ENCODE measurements around the gene XYLT1.

The XYLT1 gene

GRCh38 chr16:17450291-17450690 lies 20.5 kb downstream of the XYLT1 start:
- no peaks in the 10 kb centered on the region for H3K36me3 ChIP-seq (ENCODE audit: control insufficient read depth in 2 of 2, insufficient read depth in 1 of 2, low read length in 2 of 2)
- TF ChIP-seq WT1 (tag by site-specific recombination; IDR thresholded peaks at IDR 0.05) (no peak), ZNF184 (tag by site-specific recombination; IDR thresholded peaks at IDR 0.05) (no peak), IKZF3 (tag by site-specific recombination; IDR thresholded peaks at IDR 0.05) (no peak), EGR2 (tag by site-specific recombination; IDR thresholded peaks at IDR 0.05; ENCODE audit: low read depth) (no peak), ZNF510 (tag by site-specific recombination; IDR thresholded peaks at IDR 0.05; ENCODE audit: insufficient replicate concordance) (no peak), ZNF600 (tag by site-specific recombination; IDR thresholded peaks at IDR 0.05) (no peak)
- TF ChIP-seq, protein P1, sequence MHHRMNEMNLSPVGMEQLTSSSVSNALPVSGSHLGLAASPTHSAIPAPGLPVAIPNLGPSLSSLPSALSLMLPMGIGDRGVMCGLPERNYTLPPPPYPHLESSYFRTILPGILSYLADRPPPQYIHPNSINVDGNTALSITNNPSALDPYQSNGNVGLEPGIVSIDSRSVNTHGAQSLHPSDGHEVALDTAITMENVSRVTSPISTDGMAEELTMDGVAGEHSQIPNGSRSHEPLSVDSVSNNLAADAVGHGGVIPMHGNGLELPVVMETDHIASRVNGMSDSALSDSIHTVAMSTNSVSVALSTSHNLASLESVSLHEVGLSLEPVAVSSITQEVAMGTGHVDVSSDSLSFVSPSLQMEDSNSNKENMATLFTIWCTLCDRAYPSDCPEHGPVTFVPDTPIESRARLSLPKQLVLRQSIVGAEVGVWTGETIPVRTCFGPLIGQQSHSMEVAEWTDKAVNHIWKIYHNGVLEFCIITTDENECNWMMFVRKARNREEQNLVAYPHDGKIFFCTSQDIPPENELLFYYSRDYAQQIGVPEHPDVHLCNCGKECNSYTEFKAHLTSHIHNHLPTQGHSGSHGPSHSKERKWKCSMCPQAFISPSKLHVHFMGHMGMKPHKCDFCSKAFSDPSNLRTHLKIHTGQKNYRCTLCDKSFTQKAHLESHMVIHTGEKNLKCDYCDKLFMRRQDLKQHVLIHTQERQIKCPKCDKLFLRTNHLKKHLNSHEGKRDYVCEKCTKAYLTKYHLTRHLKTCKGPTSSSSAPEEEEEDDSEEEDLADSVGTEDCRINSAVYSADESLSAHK (tag by site-specific recombination; IDR thresholded peaks at IDR 0.05) = no peak
- H3K4me3 ChIP-seq (ENCODE audit: low read depth, low read length) = no peak overlapping the region
- POLR2A ChIA-PET = interaction anchor here (0.6 kb wide), 1 partner anchor 443 kb away, joined by 5 read pairs; no protein-coding TSS in a partner anchor
- H3K27ac ChIP-seq (ENCODE audit: extremely low read depth, low read depth, low read length) = no peak overlapping the region
- no peaks in the 10 kb centered on the region for H3K9me3 ChIP-seq (ENCODE audit: control insufficient read depth, insufficient read depth, low read depth, low read length)
- CTCF ChIA-PET = no interaction called here
- no peaks in the 10 kb centered on the region for H3K4me1 ChIP-seq (ENCODE audit: control insufficient read depth, insufficient read depth, low read length)

DNA sequence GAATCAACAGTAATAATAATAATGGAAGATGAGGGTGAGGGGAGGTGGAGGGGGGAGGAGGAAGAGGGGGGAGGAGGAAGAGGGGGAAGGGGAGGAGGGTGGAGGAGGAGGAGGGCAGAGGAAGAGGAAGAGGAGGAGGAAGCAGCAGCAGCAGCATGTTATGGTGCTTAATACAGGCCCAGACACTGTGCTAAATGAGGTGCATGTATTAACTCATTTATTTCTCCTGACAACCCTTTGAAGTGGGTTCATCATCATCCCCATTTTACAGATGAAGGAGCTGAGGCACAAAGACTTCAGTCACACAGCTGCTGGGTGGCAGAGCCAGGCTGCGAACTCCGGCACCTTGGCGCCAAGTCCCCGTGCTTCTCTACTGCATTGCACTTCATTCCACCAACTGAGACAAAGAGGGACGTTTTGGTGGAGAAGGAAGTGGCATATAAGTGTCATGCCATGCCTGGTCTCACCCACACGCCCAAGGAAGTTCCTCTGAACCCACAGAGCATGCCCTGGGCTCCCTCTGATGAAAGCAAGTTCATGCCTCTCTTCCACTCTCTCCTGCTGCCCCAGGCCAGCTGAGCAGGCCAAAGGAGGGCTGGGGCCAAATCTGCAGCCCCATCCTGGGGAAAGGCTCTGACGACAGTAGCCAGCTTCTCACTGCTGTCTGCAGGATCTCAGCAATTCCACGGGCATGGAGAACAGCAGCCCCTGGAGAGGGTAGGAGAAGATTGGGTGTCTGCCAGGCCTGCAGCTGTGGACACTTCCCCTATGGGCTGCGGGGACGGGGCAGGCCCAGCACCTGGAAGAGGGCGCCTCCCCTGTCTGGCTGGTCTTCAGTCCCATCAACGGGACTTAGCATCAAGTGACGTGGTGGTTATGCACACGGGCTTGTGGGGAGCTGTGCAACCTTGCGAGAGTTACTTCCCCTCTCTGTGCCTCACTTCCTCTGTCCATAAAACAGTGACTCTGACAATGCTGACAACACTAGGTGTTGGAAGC lies 21.8 kb downstream of the XYLT1 start:
- H3K27ac ChIP-seq (ENCODE audit: extremely low read depth, low read depth, low read length) = no peak overlapping the region
- TF ChIP-seq GLI4 (tag by site-specific recombination; IDR thresholded peaks at IDR 0.05) (no peak), ZNF621 (tag by site-specific recombination; IDR thresholded peaks at IDR 0.05) (no peak), KLF16 (tag by site-specific recombination; IDR thresholded peaks at IDR 0.05) (no peak), SCRT2 (tag by site-specific recombination; IDR thresholded peaks at IDR 0.05) (no peak), SP7 (tag by site-specific recombination; IDR thresholded peaks at IDR 0.05) (no peak), ZNF274 (IDR thresholded peaks at IDR 0.05; ENCODE audit: low read length) (no peak), ZNF274 (tag by site-specific recombination; IDR thresholded peaks at IDR 0.05; ENCODE audit: borderline replicate concordance) (no peak)
- H3K4me1 ChIP-seq (ENCODE audit: control insufficient read depth, insufficient read depth, low read length) = no peaks in the 10 kb centered on the region
- no peaks in the 10 kb centered on the region for H3K9me3 ChIP-seq (ENCODE audit: control insufficient read depth, insufficient read depth, low read depth, low read length)
- no peaks in the 10 kb centered on the region for H3K36me3 ChIP-seq (ENCODE audit: control insufficient read depth in 2 of 2, insufficient read depth in 1 of 2, low read length in 2 of 2)
- no peak overlapping the region for H3K4me3 ChIP-seq (ENCODE audit: low read depth, low read length)
- CTCF ChIA-PET = no interaction called here
- POLR2A ChIA-PET = no interaction called here

DNA sequence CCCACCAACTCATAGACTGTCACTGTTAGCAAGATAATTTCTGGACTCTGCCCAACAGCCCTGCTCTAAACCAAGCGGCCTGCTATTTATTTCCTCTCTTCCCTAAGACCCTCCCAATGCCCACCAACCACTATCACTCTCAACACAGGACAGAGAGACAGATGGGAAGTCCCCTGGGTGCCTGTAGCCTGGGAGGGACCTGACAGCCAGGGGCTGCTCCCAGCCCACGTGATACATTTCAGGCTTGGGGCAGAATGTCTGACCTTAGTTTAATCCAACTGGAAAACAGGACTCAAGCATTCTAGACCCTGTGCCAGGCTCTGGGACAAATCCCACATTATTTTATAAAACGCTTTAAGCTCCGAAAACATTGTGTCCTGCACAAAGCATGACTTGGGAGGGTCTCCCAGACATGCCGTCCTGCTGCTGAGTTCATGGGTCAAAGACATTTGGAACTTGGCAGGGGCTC lies 23.6 kb downstream of the XYLT1 start:
- no peaks in the 10 kb centered on the region for H3K4me1 ChIP-seq (ENCODE audit: control insufficient read depth, insufficient read depth, low read length)
- POLR2A ChIA-PET = no interaction called here
- H3K9me3 ChIP-seq (ENCODE audit: control insufficient read depth, insufficient read depth, low read depth, low read length) = no peaks in the 10 kb centered on the region
- no peaks in the 10 kb centered on the region for H3K36me3 ChIP-seq (ENCODE audit: control insufficient read depth in 2 of 2, insufficient read depth in 1 of 2, low read length in 2 of 2)
- H3K27ac ChIP-seq (ENCODE audit: extremely low read depth, low read depth, low read length) = no peak overlapping the region
- no peak overlapping the region for H3K4me3 ChIP-seq (ENCODE audit: low read depth, low read length)
- CTCF ChIA-PET = no interaction called here
- TF ChIP-seq, protein P2, sequence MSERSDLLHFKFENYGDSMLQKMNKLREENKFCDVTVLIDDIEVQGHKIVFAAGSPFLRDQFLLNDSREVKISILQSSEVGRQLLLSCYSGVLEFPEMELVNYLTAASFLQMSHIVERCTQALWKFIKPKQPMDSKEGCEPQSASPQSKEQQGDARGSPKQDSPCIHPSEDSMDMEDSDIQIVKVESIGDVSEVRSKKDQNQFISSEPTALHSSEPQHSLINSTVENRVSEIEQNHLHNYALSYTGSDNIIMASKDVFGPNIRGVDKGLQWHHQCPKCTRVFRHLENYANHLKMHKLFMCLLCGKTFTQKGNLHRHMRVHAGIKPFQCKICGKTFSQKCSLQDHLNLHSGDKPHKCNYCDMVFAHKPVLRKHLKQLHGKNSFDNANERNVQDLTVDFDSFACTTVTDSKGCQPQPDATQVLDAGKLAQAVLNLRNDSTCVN (tag by site-specific recombination; optimal IDR thresholded peaks at IDR 0.05) = no peak
- no peak for TF ChIP-seq KLF1 (tag by site-specific recombination; IDR thresholded peaks at IDR 0.05)
- TF ChIP-seq ZNF239 (tag by site-specific recombination; IDR thresholded peaks at IDR 0.05) = no peak
- TF ChIP-seq ZNF140 (tag by site-specific recombination; IDR thresholded peaks at IDR 0.05) = no peak
- no peak for TF ChIP-seq ZNF707 (tag by site-specific recombination; IDR thresholded peaks at IDR 0.05)
- TF ChIP-seq ZNF148 (tag by site-specific recombination; IDR thresholded peaks at IDR 0.05; ENCODE audit: borderline replicate concordance) = no peak
- no peak for TF ChIP-seq ZNF558 (tag by site-specific recombination; IDR thresholded peaks at IDR 0.05)
- TF ChIP-seq ZNF501 (tag by site-specific recombination; IDR thresholded peaks at IDR 0.05) = no peak
- no peak for TF ChIP-seq ZNF488 (tag by site-specific recombination; IDR thresholded peaks at IDR 0.05)
- TF ChIP-seq ZBTB8A (tag by site-specific recombination; IDR thresholded peaks at IDR 0.05) = no peak
- no peak for TF ChIP-seq ZNF248 (tag by site-specific recombination; IDR thresholded peaks at IDR 0.05)
- no peak for TF ChIP-seq ZNF114 (tag by site-specific recombination; IDR thresholded peaks at IDR 0.05)

Data from HEK293 (cell line).